ENCODE data around the gene CTSS. TPM values are rescaled to one million over a fixed set of nuclear protein-coding genes. Genes with fewer than 3 reads are reported as not detected.

CTSS gene
- total RNA-seq (2022; extraction: Qiagen RNA extraction) = 14.2 to 19.8 TPM (median 16.1 TPM) in 5 replicates

GRCh38 chr1:150765296-150765976 lies at the start of gene CTSS:
Gene CTSS, minus strand, starts transcription at chr1:150765778. Its CDS starts 1,015 bp downstream, at chr1:150764763.

GRCh38 chr1:150808121-150808520 lies 42.5 kb upstream of the CTSS start, which contains the start of gene CTSK:
Gene CTSK, minus strand, starts transcription at chr1:150808260. Its CDS starts 1,455 bp downstream, at chr1:150806805.

GRCh38 chr1:150720703-150721102 lies 44.9 kb downstream of the CTSS start, which contains the start of gene HORMAD1:
Gene HORMAD1, minus strand, starts transcription at chr1:150720895. Its CDS starts 1,390 bp downstream, at chr1:150719505.

DNA sequence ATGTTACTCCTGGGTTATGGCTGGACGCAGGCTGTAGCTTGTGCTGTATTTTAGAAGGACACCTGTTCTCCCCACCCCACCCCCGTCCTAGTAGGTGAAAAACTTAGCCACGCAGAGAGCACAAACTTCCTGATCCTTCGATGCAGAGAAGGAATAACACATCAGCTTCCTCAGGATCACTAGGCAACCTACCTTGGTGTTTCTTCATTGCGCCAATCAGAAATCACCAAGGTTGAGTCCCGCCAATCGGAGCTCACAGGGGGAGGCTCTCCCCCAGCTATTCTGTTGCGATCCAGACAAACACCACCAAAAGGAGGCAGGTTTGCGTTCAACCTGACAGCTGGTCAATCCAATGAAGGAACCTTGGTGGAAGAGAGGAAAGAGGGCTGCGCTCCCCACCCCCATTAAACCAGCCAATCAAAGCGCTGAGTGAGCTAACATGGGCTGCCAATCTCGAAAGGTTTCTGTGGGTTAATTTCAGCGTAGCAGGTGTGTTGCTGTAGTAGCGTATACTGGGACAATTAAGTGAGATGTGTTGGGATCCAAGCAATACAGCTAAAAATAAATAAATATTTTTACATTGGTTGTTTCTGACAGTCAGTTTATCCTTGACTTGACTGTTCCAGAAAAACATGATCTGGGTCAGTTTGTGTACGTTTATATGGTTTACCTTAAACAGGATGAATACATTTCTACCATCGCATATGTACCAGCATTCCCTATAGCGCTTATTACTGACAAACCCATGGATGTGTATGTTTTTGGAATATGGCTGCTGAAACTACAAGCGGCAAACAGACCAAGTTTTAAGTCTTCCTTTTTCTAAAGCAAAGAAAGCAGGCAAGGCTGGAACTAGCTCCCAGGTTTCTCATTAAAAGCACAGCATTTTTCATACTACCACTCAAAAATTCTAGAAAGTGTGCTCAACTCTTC lies 68.3 kb downstream of the CTSS start, which contains the start of gene GOLPH3L:
Gene GOLPH3L, minus strand, starts transcription at position 160 of the 933 bp plus-strand sequence. CDS start 2,316 bp downstream, outside the sequence.

Other genes starting within 250 kb of the CTSS start
- 2.8 to 7.5 TPM (median 6.1 TPM) in 5 replicates for gene ADAMTSL4, start 216.4 kb downstream of the CTSS start, total RNA-seq (2022; extraction: Qiagen RNA extraction)
- gene MCL1, start 186.2 kb downstream of the CTSS start, total RNA-seq (2022; extraction: Qiagen RNA extraction) = 249 to 315 TPM (median 297 TPM) in 5 replicates
- gene ENSA, start 136.2 kb downstream of the CTSS start, total RNA-seq (2022; extraction: Qiagen RNA extraction) = 126 to 142 TPM (median 138 TPM) in 5 replicates
- gene GOLPH3L, start 68.6 kb downstream of the CTSS start, total RNA-seq (2022; extraction: Qiagen RNA extraction) = 11.4 to 16.0 TPM (median 14.0 TPM) in 5 replicates
- 5.8 to 10.7 TPM (median 8.1 TPM) in 5 replicates for gene HORMAD1, start 44.9 kb downstream of the CTSS start, total RNA-seq (2022; extraction: Qiagen RNA extraction)
- 1.3 to 1.6 TPM (median 1.4 TPM) in 5 replicates for gene CTSK, start 42.5 kb upstream of the CTSS start, total RNA-seq (2022; extraction: Qiagen RNA extraction)
- gene ARNT, start 110.8 kb upstream of the CTSS start, total RNA-seq (2022; extraction: Qiagen RNA extraction) = 10.6 to 13.1 TPM (median 12.2 TPM) in 5 replicates
- not detected in 5 replicates for gene CTXND2, start 121.4 kb upstream of the CTSS start, total RNA-seq (2022; extraction: Qiagen RNA extraction)
- 20.7 to 23.2 TPM (median 21.6 TPM) in 5 replicates for gene SETDB1, start 160.6 kb upstream of the CTSS start, total RNA-seq (2022; extraction: Qiagen RNA extraction)
- gene CERS2, start 209.1 kb upstream of the CTSS start, total RNA-seq (2022; extraction: Qiagen RNA extraction) = 230 to 240 TPM (median 231 TPM) in 5 replicates
- 0.56 to 1.0 TPM (median 0.72 TPM) in 5 replicates for gene ANXA9, start 216.5 kb upstream of the CTSS start, total RNA-seq (2022; extraction: Qiagen RNA extraction)
- 2.4 to 3.5 TPM (median 3.1 TPM) in 5 replicates for gene MINDY1, start 241.1 kb upstream of the CTSS start, total RNA-seq (2022; extraction: Qiagen RNA extraction)
- gene PRUNE1, start 242.7 kb upstream of the CTSS start, total RNA-seq (2022; extraction: Qiagen RNA extraction) = 12.1 to 17.8 TPM (median 16.5 TPM) in 5 replicates

All from A549 treated with AZD2906 at 1 μM for 4 hours (cell line).